ENCODE data around the gene OR10H3. TPM values are rescaled to one million over a fixed set of nuclear protein-coding genes. Genes with fewer than 3 reads are reported as not detected.

The OR10H3 gene, protein sequence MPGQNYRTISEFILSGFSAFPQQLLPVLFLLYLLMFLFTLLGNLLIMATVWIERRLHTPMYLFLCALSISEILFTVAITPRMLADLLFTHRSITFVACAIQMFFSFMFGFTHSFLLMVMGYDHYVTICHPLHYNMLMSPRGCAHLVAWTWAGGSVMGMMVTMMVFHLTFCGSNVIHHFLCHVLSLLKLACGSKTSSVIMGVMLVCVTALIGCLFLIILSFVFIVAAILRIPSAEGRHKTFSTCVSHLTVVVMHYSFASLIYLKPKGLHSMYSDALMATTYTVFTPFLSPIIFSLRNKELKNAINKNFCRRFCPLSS
- not detected for total RNA-seq
- not detected for polyA plus RNA-seq
- total RNA-seq: not detected

DNA sequence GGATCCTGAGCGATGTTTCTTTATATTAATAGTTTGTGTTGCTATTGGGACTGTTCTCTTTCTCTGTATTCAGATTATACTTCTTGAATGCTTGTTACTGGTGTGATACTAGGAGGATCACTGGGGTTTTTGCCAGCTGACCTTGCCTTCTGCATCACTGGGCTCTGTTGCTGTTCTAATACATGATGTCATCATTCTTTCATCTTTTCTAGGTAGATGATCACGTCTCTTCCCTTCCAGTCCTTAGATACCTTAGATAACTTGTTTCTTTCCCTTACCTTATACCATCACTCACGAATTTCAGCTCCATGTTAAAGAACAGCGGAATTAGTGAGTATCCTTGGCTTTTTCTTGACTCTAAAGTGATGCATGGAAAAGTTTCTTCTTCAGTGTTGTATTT is at the start of gene OR10H3:
Gene OR10H3 (plus strand): TSS at position 264 of the 400 bp plus-strand sequence. CDS start 3,408 bp downstream, outside the sequence.
- Histone ChIP-seq H3K4me3 (ENCODE audit: low read length) (no peak within 1 kb of the TSS), H3K27ac (ENCODE audit: low read depth, low read length) (no peak within 1 kb of the TSS), H3K27me3 (ENCODE audit: control insufficient read depth in 2 of 2, insufficient read depth in 2 of 2, low read length in 2 of 2) (peaks cover 0 to 6% of the 10 kb centered on the region in 2 donors), H3K9me3 (ENCODE audit: control insufficient read depth in 2 of 3, low read length in 3 of 3) (no peaks in the 10 kb centered on the region), H3K36me3 (ENCODE audit: control insufficient read depth in 2 of 3, insufficient read depth in 3 of 3, low read length in 3 of 3) (no peaks in the 10 kb centered on the region), H3K4me1 (ENCODE audit: control insufficient read depth in 2 of 2, insufficient read depth in 2 of 2, low read length in 2 of 2) (no peaks in the 10 kb centered on the region)
- DNase-seq (no peak), ATAC-seq (no peak)
- H3K9me3 Mint-ChIP-seq: peaks cover 5 to 25% (median 13%) of the 10 kb centered on the region in 11 donors
- H3K27me3 Mint-ChIP-seq: peaks cover 0 to 15% (median 12%) of the 10 kb centered on the region in 5 donors
- H3K4me1 Mint-ChIP-seq: no peaks in the 10 kb centered on the region
- peaks cover 6 to 14% (median 8%) of the 10 kb centered on the region in 5 donors for H3K36me3 Mint-ChIP-seq
- intact Hi-C loops (cut with micrococcal nuclease): no loop called here
- H3K27ac Mint-ChIP-seq: no peak within 1 kb of the TSS
- no peak within 1 kb of the TSS for H3K4me3 Mint-ChIP-seq
- POLR2A ChIA-PET: no interaction called here
- CTCF ChIA-PET: interaction anchor here (0.7 kb wide), 1 partner anchor 152 kb away, joined by 3 read pairs; no protein-coding TSS in a partner anchor

DNA sequence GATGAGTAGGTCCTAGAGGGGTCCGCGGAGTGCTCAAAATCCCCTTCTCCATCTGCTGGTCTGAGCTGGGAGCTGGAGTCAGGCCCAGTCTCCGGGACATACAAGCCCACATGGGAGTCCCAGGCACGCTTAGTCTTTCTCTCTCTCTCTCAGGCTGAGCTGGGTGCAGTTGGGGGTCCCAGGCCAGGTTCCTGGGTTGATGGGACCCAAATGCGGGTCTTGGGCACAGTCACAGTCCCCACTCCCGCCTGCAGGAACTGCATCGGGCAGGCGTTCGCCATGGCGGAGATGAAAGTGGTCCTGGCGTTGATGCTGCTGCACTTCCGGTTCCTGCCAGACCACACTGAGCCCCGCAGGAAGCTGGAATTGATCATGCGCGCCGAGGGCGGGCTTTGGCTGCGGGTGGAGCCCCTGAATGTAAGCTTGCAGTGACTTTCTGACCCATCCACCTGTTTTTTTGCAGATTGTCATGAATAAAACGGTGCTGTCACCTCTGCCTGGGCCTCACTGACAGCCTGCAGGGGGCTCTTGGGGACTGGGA is 41.1 kb upstream of the OR10H3 start:
- CTCF ChIA-PET: no interaction called here
- Mint-ChIP-seq H3K9me3 (peaks cover 0 to 11% (median 0%) of the 10 kb centered on the region in 11 donors), H3K36me3 (no peaks in the 10 kb centered on the region), H3K27me3 (peaks cover 0 to 57% (median 44%) of the 10 kb centered on the region in 5 donors), H3K27ac (no peak overlapping the region), H3K4me3 (no peak overlapping the region), H3K4me1 (no peaks in the 10 kb centered on the region)
- intact Hi-C loops (cut with micrococcal nuclease): no loop called here
- no peak for ATAC-seq
- Histone ChIP-seq H3K27ac (ENCODE audit: low read depth, low read length) (no peak overlapping the region), H3K27me3 (ENCODE audit: control insufficient read depth in 2 of 2, insufficient read depth in 2 of 2, low read length in 2 of 2) (peaks cover 0 to 4% of the 10 kb centered on the region in 2 donors), H3K4me1 (ENCODE audit: control insufficient read depth in 2 of 2, insufficient read depth in 2 of 2, low read length in 2 of 2) (no peaks in the 10 kb centered on the region), H3K4me3 (ENCODE audit: low read length) (no peak overlapping the region), H3K9me3 (ENCODE audit: control insufficient read depth in 2 of 3, low read length in 3 of 3) (no peaks in the 10 kb centered on the region), H3K36me3 (ENCODE audit: control insufficient read depth in 2 of 3, insufficient read depth in 3 of 3, low read length in 3 of 3) (no peaks in the 10 kb centered on the region)
- POLR2A ChIA-PET: no interaction called here
- DNase-seq: no peak

DNA sequence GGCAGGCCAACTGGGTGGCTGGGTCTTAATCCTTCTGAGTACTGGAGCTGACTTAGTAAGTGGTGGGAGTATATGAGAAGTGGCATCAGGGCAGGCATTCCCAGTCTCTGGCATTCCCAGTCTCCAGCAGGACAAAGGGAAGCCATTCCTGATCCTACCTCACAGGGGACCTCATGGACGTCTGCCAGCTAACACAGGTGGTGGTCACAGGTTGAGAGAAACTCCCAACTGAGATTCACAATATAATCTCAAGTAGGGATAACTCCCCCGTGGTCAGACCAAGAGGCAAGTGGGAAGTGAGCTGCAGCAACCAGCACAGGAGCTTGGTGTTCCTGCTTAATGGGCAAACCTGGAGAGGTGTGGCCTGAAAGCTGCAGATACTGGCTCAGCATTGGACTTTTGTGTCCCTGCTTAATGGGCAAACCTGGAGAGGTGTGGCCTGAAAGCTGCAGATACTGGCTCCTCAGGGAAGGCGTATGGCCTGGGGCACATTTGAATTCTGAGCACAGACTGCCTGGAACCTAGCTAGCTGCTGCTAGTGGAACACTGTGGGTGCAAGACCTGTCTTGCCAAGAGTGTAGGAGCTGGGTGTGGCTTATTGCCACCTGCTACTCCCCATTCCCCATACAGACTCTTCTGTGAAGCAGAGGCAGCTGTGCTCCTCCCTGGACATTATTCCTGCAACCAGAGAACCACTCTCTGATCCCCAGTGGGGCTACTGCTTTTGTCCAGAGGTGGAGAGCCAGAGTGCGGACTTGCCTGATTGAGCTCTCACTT is 35.8 kb upstream of the OR10H3 start:
- H3K9me3 Mint-ChIP-seq: peaks cover 0 to 10% (median 5%) of the 10 kb centered on the region in 11 donors

DNA sequence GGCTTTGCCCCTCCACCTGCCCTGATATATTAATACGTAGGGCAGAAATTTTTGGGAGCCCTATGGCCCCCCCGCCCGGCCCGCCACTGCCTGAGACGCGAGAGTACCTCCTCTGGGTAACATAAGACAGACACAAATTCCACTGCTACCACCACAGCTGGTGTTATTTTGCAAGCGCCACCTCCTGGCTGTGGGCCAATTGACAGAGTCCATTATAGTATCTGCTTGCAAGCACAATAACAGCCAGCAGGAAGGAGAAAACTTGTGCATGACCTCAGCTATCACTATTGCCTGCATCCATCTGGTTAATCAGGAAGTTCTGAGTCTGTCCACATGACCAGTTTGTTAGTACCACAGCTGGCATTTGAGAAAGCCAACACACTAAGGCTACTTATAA is 35.3 kb upstream of the OR10H3 start:
- no peaks in the 10 kb centered on the region for H3K9me3 ChIP-seq (ENCODE audit: control insufficient read depth in 2 of 3, low read length in 3 of 3)
- H3K27me3 ChIP-seq (ENCODE audit: control insufficient read depth in 2 of 2, insufficient read depth in 2 of 2, low read length in 2 of 2): no peaks in the 10 kb centered on the region
- no peaks in the 10 kb centered on the region for H3K4me1 Mint-ChIP-seq
- intact Hi-C loops (cut with micrococcal nuclease): no loop called here
- H3K27ac ChIP-seq (ENCODE audit: low read depth, low read length): no peak overlapping the region
- ChIA-PET POLR2A (interaction anchor here (0.6 kb wide), 1 partner anchor 67 kb away, joined by 3 read pairs; no protein-coding TSS in a partner anchor), CTCF (interaction anchor here (0.8 kb wide), 1 partner anchor 251 kb away, joined by 3 read pairs; no protein-coding TSS in a partner anchor)
- no peaks in the 10 kb centered on the region for H3K4me1 ChIP-seq (ENCODE audit: control insufficient read depth in 2 of 2, insufficient read depth in 2 of 2, low read length in 2 of 2)
- no peaks in the 10 kb centered on the region for H3K36me3 ChIP-seq (ENCODE audit: control insufficient read depth in 2 of 3, insufficient read depth in 3 of 3, low read length in 3 of 3)
- ATAC-seq (peak; percentile 76), DNase-seq (peak in 2 of 9 donors; percentile 8 to 23)
- no peak overlapping the region for H3K4me3 Mint-ChIP-seq
- H3K27ac Mint-ChIP-seq: no peak overlapping the region
- peaks cover 0 to 6% (median 0%) of the 10 kb centered on the region in 5 donors for H3K36me3 Mint-ChIP-seq
- H3K9me3 Mint-ChIP-seq: peaks cover 0 to 12% (median 5%) of the 10 kb centered on the region in 11 donors
- H3K4me3 ChIP-seq (ENCODE audit: low read length): no peak overlapping the region
- H3K27me3 Mint-ChIP-seq: peaks cover 4 to 60% (median 46%) of the 10 kb centered on the region in 5 donors

More for the DNA sequence above, 35.8 kb upstream of the OR10H3 start:
- no peaks in the 10 kb centered on the region for H3K4me1 Mint-ChIP-seq
- Histone ChIP-seq H3K36me3 (ENCODE audit: control insufficient read depth in 2 of 3, insufficient read depth in 3 of 3, low read length in 3 of 3) (no peaks in the 10 kb centered on the region), H3K27ac (ENCODE audit: low read depth, low read length) (no peak overlapping the region), H3K4me1 (ENCODE audit: control insufficient read depth in 2 of 2, insufficient read depth in 2 of 2, low read length in 2 of 2) (no peaks in the 10 kb centered on the region), H3K9me3 (ENCODE audit: control insufficient read depth in 2 of 3, low read length in 3 of 3) (no peaks in the 10 kb centered on the region), H3K4me3 (ENCODE audit: low read length) (no peak overlapping the region), H3K27me3 (ENCODE audit: control insufficient read depth in 2 of 2, insufficient read depth in 2 of 2, low read length in 2 of 2) (peaks cover 0 to 4% of the 10 kb centered on the region in 2 donors)
- intact Hi-C loops (cut with micrococcal nuclease): no loop called here
- no peak overlapping the region for H3K27ac Mint-ChIP-seq
- peaks cover 4 to 58% (median 49%) of the 10 kb centered on the region in 5 donors for H3K27me3 Mint-ChIP-seq
- no peak for DNase-seq
- ChIA-PET CTCF (interaction anchor here (0.8 kb wide), 1 partner anchor 251 kb away, joined by 3 read pairs; no protein-coding TSS in a partner anchor), POLR2A (no interaction called here)
- no peak overlapping the region for H3K4me3 Mint-ChIP-seq
- H3K36me3 Mint-ChIP-seq: peaks cover 0 to 6% (median 0%) of the 10 kb centered on the region in 5 donors
- ATAC-seq: no peak

DNA sequence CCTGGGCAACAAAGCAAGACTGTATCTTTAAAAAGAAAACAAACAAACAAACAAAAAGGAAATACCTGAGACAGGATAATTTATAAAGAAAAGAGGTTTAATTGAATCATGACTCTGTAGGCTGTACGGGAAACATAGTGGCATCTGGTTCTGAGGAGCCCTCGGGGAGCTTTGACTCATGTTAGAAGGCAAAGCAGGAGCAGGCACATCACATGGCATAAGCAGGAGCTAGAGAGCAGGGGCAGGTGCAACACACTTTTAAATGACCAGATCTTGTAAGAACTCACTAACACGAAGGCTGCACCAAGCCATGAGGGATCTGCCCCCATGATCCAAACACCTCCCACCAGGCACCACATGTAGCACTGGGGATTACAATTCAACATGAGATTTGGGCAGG is 23.1 kb upstream of the OR10H3 start:
- Mint-ChIP-seq H3K9me3 (peaks cover 0 to 13% (median 0%) of the 10 kb centered on the region in 11 donors), H3K4me1 (no peaks in the 10 kb centered on the region), H3K27me3 (peaks cover 6 to 53% (median 39%) of the 10 kb centered on the region in 5 donors), H3K27ac (no peak overlapping the region), H3K36me3 (peaks cover 0 to 3% (median 0%) of the 10 kb centered on the region in 5 donors), H3K4me3 (no peak overlapping the region)
- Histone ChIP-seq H3K27me3 (ENCODE audit: control insufficient read depth in 2 of 2, insufficient read depth in 2 of 2, low read length in 2 of 2) (peaks cover 0 to 4% of the 10 kb centered on the region in 2 donors), H3K27ac (ENCODE audit: low read depth, low read length) (no peak overlapping the region), H3K4me3 (ENCODE audit: low read length) (no peak overlapping the region), H3K4me1 (ENCODE audit: control insufficient read depth in 2 of 2, insufficient read depth in 2 of 2, low read length in 2 of 2) (no peaks in the 10 kb centered on the region), H3K9me3 (ENCODE audit: control insufficient read depth in 2 of 3, low read length in 3 of 3) (no peaks in the 10 kb centered on the region), H3K36me3 (ENCODE audit: control insufficient read depth in 2 of 3, insufficient read depth in 3 of 3, low read length in 3 of 3) (no peaks in the 10 kb centered on the region)
- intact Hi-C loops (cut with micrococcal nuclease): no loop called here
- ATAC-seq (no peak), DNase-seq (no peak)
- CTCF ChIA-PET: no interaction called here
- POLR2A ChIA-PET: no interaction called here

DNA sequence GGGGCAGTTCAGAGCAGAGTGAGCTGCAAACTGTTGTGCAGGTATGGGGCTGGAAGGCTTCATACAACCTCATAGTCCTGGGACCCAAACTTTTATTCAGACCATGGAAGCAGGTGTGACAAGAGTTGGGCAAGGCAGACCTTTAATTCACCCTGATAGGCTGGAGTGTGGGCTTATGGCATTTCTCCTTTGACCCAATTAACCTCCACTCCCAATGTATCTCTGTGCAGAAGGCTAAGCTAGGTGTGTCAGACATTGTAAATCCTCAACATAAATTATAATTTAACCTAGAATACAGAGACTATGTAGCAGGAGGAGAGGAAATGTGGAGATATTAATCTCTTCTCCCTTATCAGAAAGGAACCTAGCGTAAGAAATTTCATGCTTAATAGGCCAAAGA is 22.1 kb upstream of the OR10H3 start:
- ChIA-PET CTCF (no interaction called here), POLR2A (no interaction called here)
- Mint-ChIP-seq H3K36me3 (peaks cover 0 to 3% (median 0%) of the 10 kb centered on the region in 5 donors), H3K27ac (no peak overlapping the region), H3K4me3 (no peak overlapping the region), H3K27me3 (peaks cover 8 to 52% (median 37%) of the 10 kb centered on the region in 5 donors), H3K9me3 (peaks cover 0 to 13% (median 0%) of the 10 kb centered on the region in 11 donors), H3K4me1 (no peaks in the 10 kb centered on the region)
- ATAC-seq (no peak), DNase-seq (no peak)
- Histone ChIP-seq H3K4me1 (ENCODE audit: control insufficient read depth in 2 of 2, insufficient read depth in 2 of 2, low read length in 2 of 2) (no peaks in the 10 kb centered on the region), H3K36me3 (ENCODE audit: control insufficient read depth in 2 of 3, insufficient read depth in 3 of 3, low read length in 3 of 3) (no peaks in the 10 kb centered on the region), H3K9me3 (ENCODE audit: control insufficient read depth in 2 of 3, low read length in 3 of 3) (no peaks in the 10 kb centered on the region), H3K27me3 (ENCODE audit: control insufficient read depth in 2 of 2, insufficient read depth in 2 of 2, low read length in 2 of 2) (peaks cover 0 to 4% of the 10 kb centered on the region in 2 donors), H3K27ac (ENCODE audit: low read depth, low read length) (no peak overlapping the region), H3K4me3 (ENCODE audit: low read length) (no peak overlapping the region)
- intact Hi-C loops (cut with micrococcal nuclease): no loop called here

All from naive thymus-derived CD4-positive, alpha-beta T cell (primary cell).